AG08395 (cell line): ENCODE measurements around the gene MEIS2.

Source experiments
- DNase-seq: peaks from one replicate; pipeline ENCODE4 v3.0.0; 2012; ENCODE audit warnings: mixed read lengths, low spot score

MEIS2 gene

GRCh38 chr15:36899696-36900095 lies 200.7 kb downstream of the MEIS2 start:
- no peak for DNase-seq

DNA sequence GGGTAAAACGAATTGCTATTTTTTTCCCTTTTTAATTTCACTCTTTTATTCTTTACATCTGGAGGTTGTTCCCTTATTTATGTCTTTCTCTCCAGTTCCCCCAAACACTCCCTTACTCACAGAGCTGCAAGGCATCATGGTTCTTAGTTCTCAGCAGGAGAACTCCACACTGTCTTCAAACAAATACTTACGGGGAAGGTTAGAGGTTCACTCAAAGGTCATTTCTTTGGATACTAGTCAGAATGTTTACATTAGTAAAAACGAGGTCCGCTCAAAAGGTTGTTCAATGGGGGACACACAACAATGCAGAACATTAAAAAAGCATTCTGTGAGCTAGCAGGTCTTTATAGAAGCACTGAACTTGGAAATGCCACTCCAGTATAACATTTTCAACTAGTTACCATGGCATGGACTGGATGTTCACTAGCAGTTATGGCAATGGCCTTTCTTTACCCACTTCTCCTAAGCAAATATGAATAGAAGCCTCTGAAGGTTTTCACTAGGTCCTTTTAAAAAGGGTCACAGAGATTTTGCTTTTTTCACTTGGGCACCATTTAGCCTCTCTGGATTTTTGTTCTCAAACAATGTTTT lies 201.7 kb downstream of the MEIS2 start:
- no peak for DNase-seq

- no peak for DNase-seq
These were observed 202.5 kb downstream of the MEIS2 start for GRCh38 chr15:36897834-36898233.

DNA sequence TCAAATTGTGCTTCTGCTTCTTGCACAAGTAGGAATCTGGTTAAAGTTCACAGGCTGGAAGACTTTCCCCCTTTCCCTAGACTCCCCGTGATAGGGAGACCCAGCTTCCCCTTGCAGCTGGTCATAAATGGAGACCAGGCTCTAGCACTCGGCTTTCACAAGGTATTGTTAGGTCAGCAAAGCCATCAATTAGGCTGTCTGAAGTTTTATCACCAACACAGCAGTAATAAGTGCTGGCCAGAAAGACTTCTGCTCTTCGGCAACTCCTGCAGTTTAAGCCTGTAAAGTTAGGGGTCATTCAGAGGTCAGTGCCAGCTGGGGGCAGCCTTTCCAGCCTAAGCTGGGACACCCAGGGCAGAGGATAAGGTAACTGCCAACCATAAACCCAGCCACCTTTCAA lies 203.4 kb downstream of the MEIS2 start:
- no peak for DNase-seq

GRCh38 chr15:36894075-36894474 lies 206.3 kb downstream of the MEIS2 start:
- no peak for DNase-seq

DNA sequence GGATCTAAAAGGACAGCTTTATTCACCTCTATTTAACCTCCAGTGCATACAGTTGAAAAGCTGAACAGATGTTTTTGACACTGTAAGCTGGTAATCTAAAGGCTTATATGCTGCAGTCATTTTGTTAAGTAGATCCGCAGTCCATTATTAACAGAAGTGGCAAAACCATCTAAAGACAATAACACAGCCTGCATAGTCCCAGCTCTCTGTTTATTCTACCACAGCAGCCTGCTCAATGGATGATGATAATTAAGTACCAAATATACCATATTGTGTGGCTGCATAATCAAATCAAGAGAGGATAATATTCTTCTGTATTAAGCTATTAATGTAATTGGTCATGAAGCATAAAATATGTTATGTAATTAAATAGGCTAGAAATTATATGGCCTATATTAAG lies 207.1 kb downstream of the MEIS2 start:
- DNase-seq: no peak

DNA sequence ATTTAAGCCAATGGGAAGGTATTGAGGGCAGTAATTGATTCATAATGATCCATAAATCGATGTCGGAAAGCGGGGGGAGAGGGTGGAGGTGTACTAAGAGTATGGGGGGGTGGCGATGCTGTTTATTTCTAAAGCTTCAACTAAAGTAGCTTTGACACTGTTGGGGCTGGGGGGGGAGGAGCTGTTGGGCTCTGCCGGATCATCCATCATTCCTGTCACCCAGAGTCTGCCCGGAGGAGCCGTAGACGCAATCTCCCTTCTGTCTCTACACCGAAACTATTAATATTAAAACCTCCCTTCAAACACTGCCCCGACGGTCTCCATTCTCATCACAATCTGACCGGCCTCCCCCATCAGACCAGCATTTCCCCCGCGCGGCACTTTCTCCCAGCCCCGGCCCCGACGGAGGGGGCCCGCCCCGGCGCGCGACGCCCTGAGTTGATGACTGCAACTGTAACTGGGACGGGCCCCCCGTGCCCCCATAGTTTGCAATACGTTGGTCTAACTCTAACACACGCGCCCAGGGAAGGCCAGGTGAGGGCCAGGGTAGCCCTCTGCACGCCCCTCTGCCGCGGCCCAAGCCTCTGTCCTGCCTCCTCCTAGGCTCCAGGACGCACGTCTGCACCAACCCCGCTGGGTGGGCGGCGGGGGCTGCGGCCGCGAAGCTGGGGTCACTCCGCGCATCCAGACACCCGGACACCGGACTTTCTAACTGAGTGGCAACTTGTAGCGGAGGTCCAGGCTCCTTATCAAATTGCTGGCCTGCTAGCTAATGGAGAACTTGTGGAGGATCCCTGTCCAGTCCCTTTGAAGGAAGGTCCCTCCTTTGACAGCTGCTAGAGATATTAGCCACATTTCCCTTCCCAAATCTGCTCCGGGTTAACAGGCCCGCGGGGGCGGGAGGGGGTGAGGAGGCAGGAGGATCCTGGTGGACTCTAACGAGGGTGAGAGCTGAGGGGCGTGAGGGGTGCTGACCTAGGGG lies 212.0 kb downstream of the MEIS2 start:
- DNase-seq: peak; percentile 9

- DNase-seq: no peak
These were observed 213.0 kb downstream of the MEIS2 start for GRCh38 chr15:36887214-36887961.

DNA sequence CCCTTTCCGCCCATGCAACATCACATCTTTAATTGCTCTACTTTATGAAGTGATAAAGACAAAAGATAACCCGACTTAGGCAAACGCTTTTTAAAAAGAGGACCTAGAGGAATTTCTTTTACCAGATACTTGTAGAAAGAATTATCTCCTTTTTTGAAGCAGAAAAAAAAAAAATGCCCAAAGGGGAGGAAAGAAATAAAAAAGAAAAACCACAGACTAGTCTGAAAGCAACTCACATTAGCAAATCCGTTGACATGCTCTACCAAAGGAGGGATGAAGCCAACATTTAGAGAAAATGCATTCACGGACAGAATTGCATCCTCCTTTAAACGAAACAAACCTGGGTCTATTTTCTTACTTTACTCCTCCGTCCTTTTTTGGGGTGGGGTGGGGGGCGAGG lies 213.6 kb downstream of the MEIS2 start:
- DNase-seq: no peak

DNA sequence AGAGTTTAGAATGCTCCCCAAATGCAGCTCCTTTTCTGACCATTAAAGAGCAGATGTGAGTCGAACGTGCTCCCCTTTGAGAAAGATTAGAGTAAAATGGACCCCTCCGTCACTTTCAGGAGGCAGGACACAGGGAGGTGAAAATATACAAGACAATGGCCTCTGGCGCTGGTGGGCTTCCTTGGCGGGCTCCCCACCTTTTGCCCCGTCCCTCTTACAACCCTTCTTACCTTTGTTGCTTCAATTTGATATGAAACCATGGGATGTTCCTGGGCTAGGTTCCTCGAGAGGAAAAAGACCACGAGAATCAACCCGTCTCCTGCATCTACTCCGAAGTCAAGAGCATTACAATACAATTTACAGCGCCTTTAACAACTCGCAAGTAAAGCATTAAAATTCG lies 214.2 kb downstream of the MEIS2 start:
- no peak for DNase-seq

- DNase-seq: no peak
These were observed 214.6 kb downstream of the MEIS2 start for GRCh38 chr15:36885771-36886170.

DNA sequence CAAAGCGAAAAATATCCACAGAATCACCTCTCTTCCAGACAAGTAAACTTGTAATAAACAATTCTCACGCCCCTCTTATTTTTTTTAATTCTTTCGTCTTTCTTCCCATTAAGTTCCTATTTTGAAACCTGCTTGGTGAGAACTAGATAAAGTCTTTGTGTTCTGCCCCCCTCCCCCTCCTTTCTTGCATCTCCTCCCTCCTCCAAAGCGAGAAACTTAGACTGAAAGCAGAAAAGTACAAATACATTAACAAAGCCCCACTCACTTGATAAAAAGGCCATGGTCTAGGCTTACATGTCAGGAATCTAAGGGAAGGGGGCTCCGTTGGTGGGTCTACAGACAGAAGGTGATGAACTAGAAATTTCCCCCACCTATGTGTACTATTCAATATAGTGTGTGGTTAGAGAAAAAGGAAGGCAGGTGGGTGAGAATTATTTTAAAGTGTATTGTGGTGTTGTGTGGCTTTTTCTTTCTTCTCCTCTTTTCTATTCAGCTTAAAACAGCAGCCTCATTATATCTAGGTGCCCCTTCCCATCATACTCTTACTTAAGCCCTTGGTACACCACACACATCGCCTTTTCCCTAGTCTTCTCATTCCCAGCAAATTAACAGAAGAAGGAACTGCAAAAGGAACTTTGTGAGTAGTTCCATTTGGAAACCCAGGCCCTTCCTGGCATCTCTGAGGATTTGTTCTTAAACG lies 215.3 kb downstream of the MEIS2 start:
- no peak for DNase-seq

DNA sequence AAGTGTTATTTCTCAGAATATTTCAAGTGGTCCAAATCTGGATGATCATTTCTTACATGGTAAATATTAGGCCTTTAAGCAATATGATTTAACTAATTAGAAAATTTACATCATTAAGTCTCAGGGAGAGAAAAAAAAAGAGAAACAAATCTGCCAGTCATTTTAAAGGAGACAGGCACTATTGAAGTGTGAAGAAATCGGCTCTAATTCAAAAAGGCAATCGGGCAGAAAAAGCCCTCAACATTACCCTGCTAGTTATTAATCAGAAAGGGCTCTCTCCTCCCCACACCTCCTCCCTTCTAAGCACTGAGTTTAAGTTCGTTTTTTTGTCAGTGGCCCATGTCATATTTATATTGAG lies 215.9 kb downstream of the MEIS2 start:
- DNase-seq: no peak

DNA sequence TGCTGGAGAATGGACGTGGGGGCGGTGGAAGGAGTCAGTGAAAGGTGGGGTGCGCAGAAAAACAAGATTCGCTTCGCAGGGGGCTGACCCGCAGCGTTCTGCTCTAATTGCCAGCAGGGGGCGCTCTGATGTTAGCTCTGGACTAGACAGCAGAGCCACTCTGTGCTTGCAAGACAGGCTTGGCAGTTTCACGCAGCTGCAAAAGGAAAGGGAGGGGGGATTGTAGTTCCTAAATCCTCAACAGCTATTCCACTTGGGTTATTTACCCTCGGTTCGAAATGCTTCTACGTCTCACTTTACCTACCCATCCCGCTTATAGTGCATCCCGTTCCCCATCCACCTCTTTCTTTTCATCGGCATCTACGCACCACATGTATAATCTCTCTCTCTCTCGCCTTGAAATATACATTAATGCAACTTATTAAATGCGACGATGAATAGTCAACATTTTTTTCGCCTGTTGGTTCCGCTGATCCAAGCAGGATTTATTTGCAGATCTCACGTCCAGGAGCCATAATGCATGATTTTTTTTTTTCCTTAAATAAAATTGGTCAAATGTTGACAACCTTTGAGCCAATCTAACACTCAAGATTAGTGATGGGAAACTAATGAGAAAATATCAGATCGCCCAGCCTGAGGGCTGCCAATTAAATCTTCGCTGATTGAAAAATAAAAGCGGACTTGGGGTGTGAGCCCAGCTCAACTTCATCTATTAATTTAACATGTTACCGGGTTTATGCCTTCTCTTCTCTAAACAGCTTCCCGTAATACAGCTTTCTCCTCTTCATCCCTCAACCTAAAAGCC lies 216.4 kb downstream of the MEIS2 start:
- peak; percentile 84 for DNase-seq

GRCh38 chr15:36882487-36883131 lies 217.7 kb downstream of the MEIS2 start:
- DNase-seq: no peak

DNA sequence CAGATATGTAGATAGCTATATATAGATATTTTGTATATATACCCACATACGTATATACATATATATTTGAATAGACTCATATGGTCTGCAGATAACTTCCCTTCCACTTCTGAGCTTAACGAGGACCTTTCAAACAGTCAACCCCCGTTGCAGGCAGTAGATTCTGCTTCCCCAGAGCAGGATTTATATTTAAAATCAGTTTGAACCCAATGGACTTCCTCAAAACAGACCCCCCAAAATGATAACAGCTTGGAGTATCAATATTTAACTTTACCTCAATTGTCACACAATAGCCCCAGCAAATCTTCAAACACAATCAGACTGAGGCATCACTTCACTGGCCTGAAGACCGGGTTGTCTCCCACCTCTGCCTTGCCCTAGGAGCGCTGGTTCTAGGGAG lies 218.3 kb downstream of the MEIS2 start:
- DNase-seq: no peak

DNA sequence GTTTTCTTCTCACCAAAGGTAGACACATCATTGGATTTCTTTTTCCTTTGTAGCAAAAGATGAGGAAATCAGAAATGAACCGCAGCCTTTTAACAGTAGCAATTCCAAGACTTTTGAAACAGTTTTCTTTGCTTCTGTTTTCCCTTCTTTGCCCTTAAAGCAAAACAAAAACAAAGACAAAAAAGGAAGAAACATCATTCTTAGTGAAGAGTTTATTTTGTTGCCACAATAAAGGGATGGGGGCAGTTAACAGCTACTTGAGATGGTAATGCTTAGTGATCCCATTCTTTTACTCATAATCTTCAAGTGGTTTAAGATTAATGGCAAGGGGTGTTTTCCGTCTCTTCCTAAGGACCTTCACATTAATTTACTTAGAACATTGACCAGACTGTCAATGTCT lies 218.8 kb downstream of the MEIS2 start:
- no peak for DNase-seq

- no peak for DNase-seq
These were observed 219.4 kb downstream of the MEIS2 start for GRCh38 chr15:36880913-36881460.

- no peak for DNase-seq
These were observed 220.0 kb downstream of the MEIS2 start for GRCh38 chr15:36880224-36880912.
